Raji (cell line): Measurements from ENCODE around the gene OPALIN.

Experiments used
- POLR2A ChIP-seq: IDR thresholded peaks from 2 replicates; pipeline ENCODE4 v1.6.1; 2011; ENCODE audit warnings: low read depth, low read length, control low read depth; ENCODE audit not compliant: insufficient read depth

Gene OPALIN, protein sequence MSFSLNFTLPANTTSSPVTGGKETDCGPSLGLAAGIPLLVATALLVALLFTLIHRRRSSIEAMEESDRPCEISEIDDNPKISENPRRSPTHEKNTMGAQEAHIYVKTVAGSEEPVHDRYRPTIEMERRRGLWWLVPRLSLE

GRCh38 chr10:96358851-96359540 lies at the start of gene OPALIN:
Gene OPALIN (minus strand): TSS chr10:96359002. CDS start chr10:96358896, 106 bp downstream.
- TF ChIP-seq POLR2A: no peak

DNA sequence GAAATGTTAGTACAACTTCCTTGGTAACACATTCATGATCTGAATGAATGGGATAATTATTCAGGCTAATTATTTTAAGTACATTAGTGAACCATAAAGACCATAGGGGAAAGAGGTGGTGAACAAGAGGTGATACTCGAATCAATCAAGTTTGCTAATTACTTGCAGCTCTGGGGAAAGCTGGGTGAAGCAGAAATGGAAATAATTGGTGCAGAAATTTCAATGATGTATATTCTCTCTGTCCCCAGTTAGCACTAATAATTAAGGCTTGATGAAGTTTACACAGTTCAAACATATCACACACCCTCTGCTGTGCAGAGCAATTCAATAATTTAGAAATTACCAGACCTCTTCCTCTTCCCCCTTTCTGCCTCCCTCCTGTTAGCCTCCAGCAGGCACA lies 49.4 kb upstream of the OPALIN start:
- no peak for TF ChIP-seq POLR2A

DNA sequence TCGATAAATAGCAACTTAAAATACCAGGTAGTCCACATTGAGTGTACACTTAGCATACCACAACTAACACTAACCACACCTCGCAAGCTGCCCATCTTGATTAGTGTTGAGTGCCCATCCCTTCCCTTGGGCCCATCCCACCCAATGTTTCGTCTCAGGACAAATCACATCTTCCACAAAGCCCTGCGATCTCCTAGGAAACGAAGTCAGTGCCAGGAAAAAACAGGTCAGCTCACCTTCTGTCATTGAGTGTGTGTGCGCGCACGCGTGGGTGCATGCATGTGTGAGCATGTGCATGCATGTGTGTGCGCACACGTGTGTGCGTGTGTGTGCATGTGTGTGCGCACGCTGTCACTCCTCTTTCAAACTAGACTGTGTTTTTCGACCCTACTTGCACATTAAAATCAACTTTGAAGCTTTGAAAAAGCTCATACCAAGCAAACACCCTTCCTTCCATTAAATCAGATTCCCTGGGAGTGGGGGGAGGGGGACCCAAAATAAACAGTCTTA lies 48.8 kb upstream of the OPALIN start:
- no peak for TF ChIP-seq POLR2A

GRCh38 chr10:96406091-96406490 lies 47.3 kb upstream of the OPALIN start:
- no peak for TF ChIP-seq POLR2A

DNA sequence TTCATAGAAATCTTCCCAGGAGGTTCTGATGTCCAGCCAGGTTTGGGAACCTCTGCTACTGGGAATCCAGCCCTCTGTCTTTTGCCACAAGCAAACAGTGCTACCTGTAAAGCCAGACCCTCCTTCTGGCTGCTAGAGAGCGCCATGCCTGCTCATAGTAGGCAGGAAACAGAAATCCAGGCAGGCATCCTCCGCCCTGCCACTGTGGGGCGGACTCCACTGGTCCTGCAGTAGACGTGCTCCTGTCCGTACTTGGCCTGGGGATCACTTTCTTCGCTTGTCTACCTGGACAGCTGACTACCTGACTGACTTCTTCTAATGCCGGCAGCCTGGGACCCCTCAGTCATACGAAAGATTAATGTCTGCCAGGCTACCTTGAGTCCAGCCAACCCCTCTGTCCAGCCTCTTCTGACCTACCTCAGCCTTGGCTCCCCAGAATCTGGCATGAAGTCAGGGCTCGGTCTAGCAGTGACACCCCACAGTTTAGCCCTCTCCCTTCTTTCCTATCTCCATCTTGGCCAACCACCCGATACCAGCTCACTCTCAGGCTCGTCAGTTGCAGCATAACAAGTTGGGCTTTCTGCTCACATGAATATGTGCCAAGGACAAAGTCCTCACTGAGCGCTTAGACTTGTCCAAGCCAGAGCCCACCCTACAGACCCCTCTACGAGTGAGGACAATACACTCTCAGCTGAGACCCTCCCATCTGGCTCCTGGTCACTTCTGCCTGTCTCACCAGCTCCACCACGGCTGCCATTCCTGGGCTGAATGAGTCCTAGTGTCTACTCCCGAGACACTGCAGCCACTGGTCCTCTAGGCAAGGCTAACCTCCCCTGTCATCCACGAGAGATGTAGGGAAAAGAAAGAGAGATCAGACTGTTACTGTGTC lies 43.9 kb upstream of the OPALIN start:
- TF ChIP-seq POLR2A: no peak

- TF ChIP-seq POLR2A: no peak
These were observed 42.2 kb upstream of the OPALIN start for GRCh38 chr10:96401036-96401435.

GRCh38 chr10:96400465-96400864 lies 41.7 kb upstream of the OPALIN start:
- TF ChIP-seq POLR2A: no peak

- TF ChIP-seq POLR2A: no peak
These were observed 39.1 kb upstream of the OPALIN start for GRCh38 chr10:96397902-96398301.

DNA sequence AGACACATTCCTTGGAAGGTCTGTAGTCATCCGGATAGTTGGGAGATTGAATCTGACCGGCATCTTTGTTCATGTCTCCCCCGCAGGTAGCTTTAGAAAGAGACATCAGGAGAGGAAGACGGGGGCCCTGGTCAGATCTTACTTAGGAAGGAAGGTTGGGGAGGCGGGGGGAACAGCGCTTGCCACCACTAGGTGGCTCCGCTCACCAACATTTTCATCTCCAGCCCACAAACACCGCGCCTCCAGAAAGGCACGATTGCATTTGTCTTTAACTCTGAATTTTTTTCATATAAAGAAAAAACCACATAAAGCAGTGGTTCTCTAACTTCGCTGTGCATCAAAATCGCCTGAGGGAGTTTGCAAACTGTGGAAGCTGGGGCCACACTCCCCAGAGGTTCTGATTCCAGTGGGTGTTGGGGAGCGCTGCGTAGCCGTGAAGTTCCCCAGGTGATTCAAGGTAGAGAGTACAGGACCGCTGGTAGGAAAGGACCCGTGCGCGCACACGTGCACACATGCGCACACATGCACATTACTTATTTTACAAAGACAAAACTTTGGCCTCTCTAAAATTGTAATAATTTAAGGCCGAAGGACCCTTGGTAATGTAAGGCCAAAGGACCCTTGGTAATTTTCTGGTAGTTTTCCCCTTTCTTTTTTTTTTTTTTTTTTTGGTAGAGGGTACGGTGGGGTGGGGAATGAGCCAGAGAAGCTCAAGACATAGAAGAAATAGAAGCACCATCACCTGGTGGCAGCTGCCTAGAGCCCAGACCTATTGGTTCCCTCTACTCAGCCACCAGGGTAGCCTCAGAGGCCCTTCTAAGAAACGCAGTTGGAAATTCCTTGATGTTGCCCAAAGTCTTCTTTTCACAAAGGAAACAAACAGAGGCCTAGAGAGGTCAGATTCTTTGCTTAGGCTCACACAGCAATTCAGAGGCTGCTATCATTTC lies 37.4 kb upstream of the OPALIN start:
- TF ChIP-seq POLR2A: no peak

GRCh38 chr10:96390460-96390864 lies 31.7 kb upstream of the OPALIN start:
- no peak for TF ChIP-seq POLR2A

- no peak for TF ChIP-seq POLR2A
These were observed 31.0 kb upstream of the OPALIN start for GRCh38 chr10:96389785-96390184.

GRCh38 chr10:96387601-96388000 lies 28.8 kb upstream of the OPALIN start:
- TF ChIP-seq POLR2A: no peak

- TF ChIP-seq POLR2A: no peak
These were observed 28.4 kb upstream of the OPALIN start for GRCh38 chr10:96387161-96387560.

GRCh38 chr10:96384506-96384905 lies 25.7 kb upstream of the OPALIN start:
- TF ChIP-seq POLR2A: no peak

DNA sequence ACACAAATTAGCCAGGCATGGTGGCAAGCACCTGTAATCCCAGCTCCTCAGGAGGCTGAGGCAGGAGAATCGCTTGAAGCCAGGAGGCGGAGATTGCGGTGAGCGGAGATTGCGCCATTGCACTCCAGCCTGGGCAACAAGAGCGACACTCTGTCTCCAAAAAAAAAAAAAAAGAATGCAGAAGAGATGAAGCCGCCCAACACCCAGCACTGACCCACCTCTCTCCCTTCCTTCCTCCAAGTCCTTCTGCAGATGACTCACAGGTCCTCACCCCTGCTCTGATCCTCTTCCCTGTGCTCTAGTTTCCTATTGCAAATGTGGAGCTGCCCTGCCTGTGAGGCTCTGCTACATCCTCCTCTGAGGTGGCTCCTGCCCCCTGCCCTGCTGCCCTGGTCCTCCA lies 22.0 kb upstream of the OPALIN start:
- no peak for TF ChIP-seq POLR2A
